HCT116 (cell line): ENCODE results near the gene TGFBR1. TPM values are rescaled to one million over a fixed set of nuclear protein-coding genes. Genes with fewer than 3 reads are reported as not detected.

ENCODE experiments used
- ATAC-seq: fragments of 200-7000 bp; cut with Tn5 transposase; 2 replicates; pipeline ENCODE4 v1.9.1; 2020; ENCODE audit warnings: mild to moderate bottlenecking, moderate library complexity
- BruUV-seq: library from RNA; stranded (reverse); fragments of 400-500 nt; replicated peaks from 2 replicates; lab custom pipeline; 2021; lab: Mats Ljungman, UMichigan
- CTCF ChIA-PET: fragments of 300-600 bp; sonication (Branson Sonifier 250); formaldehyde crosslinking; loops from one replicate; lab custom pipeline; 2021; ENCODE audit warnings: antibody characterized with exemption; lab: Charles Lee
- POLR2A ChIA-PET: fragments of 300-600, 350-600 bp; sonication (Branson Sonifier 250); formaldehyde crosslinking; loops from one replicate; lab custom pipeline; 2021; ENCODE audit warnings: antibody characterized with exemption; lab: Charles Lee
- RAD21 ChIA-PET, 2 experiments: fragments of 300-600 bp; sonication (Branson Sonifier 250); formaldehyde crosslinking; loops; one replicate each; lab custom pipeline; 2023; ENCODE audit warnings: low total read pairs in 2 of 2; ENCODE audit not compliant: uncharacterized antibody in 2 of 2, unreplicated experiment in 2 of 2, low non-redundant PET in 1 of 2; lab: Charles Lee
- DNase-seq: peaks from one replicate; pipeline ENCODE4 v3.0.0-alpha.2; 2010; ENCODE audit warnings: low read depth, low spot score
- H2AFZ ChIP-seq: fragments of 200-600 bp; shearing (Covaris generic), sonication (generic); 2 replicates; pipeline ENCODE4 v1.6.1; 2017; ENCODE audit warnings: low read depth, mixed run types, mixed read lengths, antibody characterized with exemption, low read length; ENCODE audit not compliant: poor library complexity, severe bottlenecking
- H3K27ac ChIP-seq: 2 replicates; pipeline ENCODE4 v1.5.1; 2012; ENCODE audit warnings: low read depth, low read length
- H3K27me3 ChIP-seq: fragments of 200-600 bp; sonication (generic); 2 replicates; pipeline ENCODE4 v1.6.1; 2016; ENCODE audit warnings: mixed run types, low read length, mixed read lengths; ENCODE audit not compliant: insufficient read depth
- H3K36me3 ChIP-seq, 2 experiments: fragments of 200-500 bp in 1 of 2; fragments of 200-600 bp in 1 of 2; sonication (Bioruptor generic) in 1 of 2; sonication (generic) in 1 of 2; 2 replicates each; pipeline versions ENCODE4 v1.5.1 to v1.6.1; 2014 to 2016; ENCODE audit warnings: low read length in 2 of 2, inconsistent platforms in 1 of 2, mixed read lengths in 1 of 2, mixed run types in 1 of 2; ENCODE audit not compliant: insufficient read depth in 2 of 2, control insufficient read depth in 1 of 2
- H3K4me1 ChIP-seq, 2 experiments: fragments of 200-600 bp in 1 of 2; sonication (generic) in 1 of 2; 2 replicates each; pipeline versions ENCODE4 v1.5.1 to v1.6.1; 2012 to 2017; ENCODE audit warnings: low read length in 2 of 2, inconsistent platforms in 1 of 2, mild to moderate bottlenecking in 1 of 2, mixed read lengths in 1 of 2, mixed run types in 1 of 2, moderate library complexity in 1 of 2; ENCODE audit not compliant: insufficient read depth in 2 of 2, control insufficient read depth in 1 of 2
- H3K4me2 ChIP-seq: fragments of 200-600 bp; sonication (generic); 2 replicates; pipeline ENCODE4 v1.6.1; 2017; ENCODE audit warnings: mixed run types, low read length, mixed read lengths
- H3K4me3 ChIP-seq, 2 experiments: fragments of 200-600 bp in 1 of 2; sonication (generic) in 1 of 2; replicated peaks in 1 of 2; 2 replicates each; pipeline ENCODE4 v1.5.1; 2011 to 2016; ENCODE audit warnings: low read length in 2 of 2, control low read depth in 1 of 2, low read depth in 1 of 2, mild to moderate bottlenecking in 1 of 2, mixed read lengths in 1 of 2, mixed run types in 1 of 2
- H3K79me2 ChIP-seq: fragments of 200-600 bp; sonication (generic); 2 replicates; pipeline ENCODE4 v1.6.1; 2017; ENCODE audit warnings: mild to moderate bottlenecking, mixed run types, low read length, moderate library complexity, mixed read lengths; ENCODE audit not compliant: insufficient read depth
- H3K9ac ChIP-seq: fragments of 200-600 bp; sonication (generic); 2 replicates; pipeline ENCODE4 v1.6.1; 2016; ENCODE audit warnings: low read length, mixed read lengths
- H3K9me2 ChIP-seq: fragments of 200-600 bp; sonication (generic), shearing (Covaris generic); 2 replicates; pipeline ENCODE4 v1.6.1; 2017; ENCODE audit warnings: mixed run types, mild to moderate bottlenecking, moderate library complexity; ENCODE audit not compliant: insufficient read depth
- H3K9me3 ChIP-seq, 2 experiments: fragments of 200-500 bp in 1 of 2; fragments of 200-600 bp in 1 of 2; sonication (Bioruptor generic) in 1 of 2; sonication (generic) in 1 of 2; 2 replicates each; pipeline ENCODE4 v1.6.1; 2014 to 2017; ENCODE audit warnings: low read length in 2 of 2, mixed read lengths in 2 of 2, inconsistent platforms in 1 of 2, low read depth in 1 of 2, mild to moderate bottlenecking in 1 of 2, mixed run types in 1 of 2, moderate library complexity in 1 of 2; ENCODE audit not compliant: control insufficient read depth in 1 of 2, insufficient read depth in 1 of 2
- H4K20me1 ChIP-seq: fragments of 200-600 bp; sonication (generic), shearing (Covaris generic); 2 replicates; pipeline ENCODE4 v1.6.1; 2017; ENCODE audit warnings: mixed run types, mild to moderate bottlenecking, moderate library complexity; ENCODE audit not compliant: insufficient read depth
- CBX3 ChIP-seq: IDR thresholded peaks from 2 replicates; pipeline ENCODE4 v1.6.1; 2012; ENCODE audit warnings: low read depth
- CEBPB ChIP-seq: IDR thresholded peaks from 2 replicates; pipeline ENCODE4 v1.6.1; 2012; ENCODE audit warnings: low read depth
- CTCF ChIP-seq, 3 experiments: fragments of 200-600 bp in 1 of 3; sonication (generic) in 1 of 3; IDR thresholded peaks in 2 of 3; conservative IDR thresholded peaks in 1 of 3; 2 replicates each; pipeline ENCODE4 v1.5.1; 2012 to 2017; ENCODE audit warnings: low read depth in 2 of 3, low read length in 2 of 3, antibody characterized with exemption in 1 of 3, borderline replicate concordance in 1 of 3, control low read depth in 1 of 3, mild to moderate bottlenecking in 1 of 3, mixed read lengths in 1 of 3, mixed run types in 1 of 3, moderate library complexity in 1 of 3; ENCODE audit not compliant: insufficient read depth in 1 of 3
- EGR1 ChIP-seq: IDR thresholded peaks from 2 replicates; pipeline ENCODE4 v1.6.1; 2012; ENCODE audit warnings: low read depth
- ELF1 ChIP-seq: IDR thresholded peaks from 2 replicates; pipeline ENCODE4 v1.6.1; 2012; ENCODE audit warnings: low read depth, borderline replicate concordance
- EZH2 ChIP-seq: fragments of 200-600 bp; sonication (generic); IDR thresholded peaks from 2 replicates; pipeline ENCODE4 v1.6.1; 2017; ENCODE audit warnings: antibody characterized with exemption, mixed run types
- JUND ChIP-seq: IDR thresholded peaks from 2 replicates; pipeline ENCODE4 v1.6.1; 2012
- MAX ChIP-seq: IDR thresholded peaks from 2 replicates; pipeline ENCODE4 v1.6.1; 2012
- RAD21 ChIP-seq: IDR thresholded peaks from 2 replicates; pipeline ENCODE4 v1.6.1; 2012; ENCODE audit warnings: low read depth, mild to moderate bottlenecking
- REST ChIP-seq: IDR thresholded peaks from 2 replicates; pipeline ENCODE4 v1.6.1; 2012; ENCODE audit warnings: low read depth
- SIN3A ChIP-seq: IDR thresholded peaks from 2 replicates; pipeline ENCODE4 v1.6.1; 2012; ENCODE audit warnings: low read depth
- SP1 ChIP-seq: IDR thresholded peaks from 2 replicates; pipeline ENCODE4 v1.6.1; 2012; ENCODE audit warnings: low read depth
- TCF7L2 ChIP-seq: IDR thresholded peaks from 2 replicates; pipeline ENCODE4 v1.7.0; 2011; ENCODE audit warnings: borderline replicate concordance, inconsistent platforms; ENCODE audit not compliant: insufficient read depth, insufficient read length; ENCODE audit errors: extremely low read depth
- ZBTB33 ChIP-seq: IDR thresholded peaks from 2 replicates; pipeline ENCODE4 v1.6.1; 2011; ENCODE audit warnings: mild to moderate bottlenecking, low read length, moderate library complexity; ENCODE audit not compliant: insufficient replicate concordance; ENCODE audit errors: extremely low read depth
- ZNF274 ChIP-seq: fragments of 200-500 bp; sonication (Bioruptor generic); IDR thresholded peaks from 2 replicates; pipeline ENCODE4 v1.6.1; 2014; ENCODE audit warnings: mild to moderate bottlenecking, low read depth, low read length, inconsistent platforms
- intact Hi-C: fragments of 100-400 bp; cut with micrococcal nuclease; formaldehyde crosslinking; loops from 2 replicates; pipeline ENCODE4 v1.10.0; 2022
- total RNA-seq: library from RNA; stranded (reverse); gene quantifications from one replicate; pipeline ENCODE4 v1.2.1, GENCODE V29; 2021; ENCODE audit not compliant: unreplicated experiment

TGFBR1 gene
- total RNA-seq, 1 experiment from 2014 or later, result 26.6 TPM

- H3K9me2 ChIP-seq, result no peaks in the 10 kb centered on the region
- H3K4me2 ChIP-seq, result no peak overlapping the region
- POLR2A ChIA-PET, result no interaction called here
- H3K9ac ChIP-seq, result no peak overlapping the region
- peaks cover 0 to 2% of the 10 kb centered on the region in 2 experiments; a peak in 1 of 4 replicates for H3K9me3 ChIP-seq
- no peaks in the 10 kb centered on the region for H4K20me1 ChIP-seq
- intact Hi-C loops, result no loop called here
- no peaks in the 10 kb centered on the region for H3K4me1 ChIP-seq
- no peak overlapping the region for H3K4me3 ChIP-seq
- peaks cover 9% of the 10 kb centered on the region for H3K27me3 ChIP-seq
- H2AFZ ChIP-seq, result no peak overlapping the region
- TF ChIP-seq EZH2, result no peak
- no peak for TF ChIP-seq EGR1
- no peak for TF ChIP-seq ZBTB33
- no peak for TF ChIP-seq ELF1
- TF ChIP-seq TCF7L2, result no peak
- TF ChIP-seq SIN3A, result no peak
- TF ChIP-seq CEBPB, result no peak
- TF ChIP-seq ZNF274, result no peak
- no peak for TF ChIP-seq JUND
- no peak for TF ChIP-seq REST
- TF ChIP-seq CBX3, result no peak
- TF ChIP-seq RAD21, result no peak
- no peak for TF ChIP-seq SP1
- TF ChIP-seq MAX, result no peak
- TF ChIP-seq CTCF (IDR thresholded peaks at IDR 0.05 in 2 of 3, conservative IDR thresholded peaks at IDR 0.05 in 1 of 3; ENCODE audit: borderline replicate concordance in 1 of 3, insufficient read depth in 1 of 3, low read depth in 2 of 3, low read length in 2 of 3), result no peak
- TF ChIP-seq, all 23 proteins: peak for 0
- ATAC-seq, result no peak
- no TSS peak for BruUV-seq
- CTCF ChIA-PET, result no interaction called here
- no peaks in the 10 kb centered on the region for H3K36me3 ChIP-seq
- RAD21 ChIA-PET, result no interaction called here
- no peaks in the 10 kb centered on the region for H3K79me2 ChIP-seq
- no peak for DNase-seq
- H3K27ac ChIP-seq, result no peak overlapping the region
These were observed 9.3 kb upstream of the TGFBR1 start for GRCh38 chr9:99095565-99095964.
